HL-60 (cell line): Measurements from ENCODE around the gene MEF2A.

Experiments used
- CTCF ChIP-seq: IDR thresholded peaks from one replicate; pipeline ENCODE4 v1.5.1; 2011; ENCODE audit warnings: low read length, control low read depth, inconsistent platforms; ENCODE audit not compliant: insufficient read depth
- POLR2AphosphoS5 ChIP-seq: IDR thresholded peaks from 2 replicates; pipeline ENCODE4 v1.6.1; 2012; ENCODE audit warnings: low read depth
- SPI1 ChIP-seq: IDR thresholded peaks from 2 replicates; pipeline ENCODE4 v1.6.1; 2012; ENCODE audit warnings: low read depth, mild to moderate bottlenecking, borderline replicate concordance

GRCh38 chr15:99633655-99634054 lies 67.9 kb downstream of the MEF2A start:
- TF ChIP-seq CTCF (no peak), POLR2AphosphoS5 (no peak), SPI1 (no peak)
